ENCODE results near the gene CSKMT.
"Not testable (repeated sequence)": the region's sequence is repeated elsewhere in the genome, so short reads cannot be mapped to it uniquely, and the experiment has no call there.

Gene CSKMT

DNA sequence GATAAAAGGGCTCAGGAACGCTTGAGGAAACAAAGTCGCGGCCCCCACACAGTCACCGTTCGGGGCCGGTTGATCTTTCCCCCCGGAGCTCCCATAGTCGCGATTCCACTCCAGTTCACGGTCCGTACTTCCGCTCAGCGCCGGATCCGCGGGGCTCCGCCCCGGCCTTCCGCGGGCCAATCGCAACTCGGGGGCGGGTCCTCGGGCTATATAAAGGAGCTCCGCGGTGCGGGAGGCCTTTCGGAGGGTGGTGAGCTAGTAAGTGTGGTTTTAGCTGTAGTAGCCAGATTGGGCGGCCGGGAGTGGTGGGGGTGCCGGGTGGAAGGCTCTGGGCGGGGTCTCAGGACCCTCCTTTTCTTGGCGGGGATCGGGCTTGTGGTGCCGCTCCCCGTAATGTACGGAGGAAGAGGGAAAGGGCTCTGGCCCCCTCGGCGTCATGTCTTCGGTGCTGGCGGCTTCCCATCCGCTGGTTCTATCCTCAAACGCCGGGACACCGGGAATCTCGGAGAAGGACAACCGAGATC lies at the start of gene CSKMT, which contains the start of gene C11orf98:
Gene CSKMT (plus strand): TSS at position 238 of the 524 bp plus-strand sequence. CDS start 568 bp downstream, outside the sequence.
Gene C11orf98 (minus strand): TSS at position 136 of the 524 bp plus-strand sequence. CDS start 41 bp downstream, at position 95.
- ATAC-seq, result peak; percentile 87
- peaks cover 66% of the 10 kb centered on the region for H3K36me3 Mint-ChIP-seq (ENCODE audit: low read depth)

GRCh38 chr11:62615521-62615920 lies 49.6 kb upstream of the CSKMT start:
- DNase-seq (no peak), ATAC-seq (no peak)
- Mint-ChIP-seq H3K27ac (no peak overlapping the region), H3K9me3 (no peaks in the 10 kb centered on the region), H3K36me3 (ENCODE audit: low read depth) (peaks cover 12% of the 10 kb centered on the region), H3K4me3 (no peak overlapping the region), H3K27me3 (no peaks in the 10 kb centered on the region), H3K4me1 (peaks cover 39% of the 10 kb centered on the region)

More for the DNA sequence above, at the start of gene CSKMT, which contains the start of gene C11orf98:
- H3K27me3 Mint-ChIP-seq, result peaks cover 2% of the 10 kb centered on the region
- H3K27ac Mint-ChIP-seq, result peak within 1 kb of the TSS; percentile 99
- no peaks in the 10 kb centered on the region for H3K9me3 Mint-ChIP-seq
- DNase-seq, result peak; percentile 97
- H3K4me3 Mint-ChIP-seq, result peak within 1 kb of the TSS; percentile 99
- H3K4me1 Mint-ChIP-seq, result peaks cover 52% of the 10 kb centered on the region

GRCh38 chr11:62616957-62617356 lies 48.2 kb upstream of the CSKMT start:
- not testable (repeated sequence) for H3K27ac Mint-ChIP-seq, H3K4me3 Mint-ChIP-seq, H3K9me3 Mint-ChIP-seq, H3K27me3 Mint-ChIP-seq, DNase-seq, ATAC-seq
- H3K36me3 Mint-ChIP-seq (ENCODE audit: low read depth), result peaks cover 19% of the 10 kb centered on the region
- peaks cover 38% of the 10 kb centered on the region for H3K4me1 Mint-ChIP-seq

GRCh38 chr11:62621027-62621566 lies 44.0 kb upstream of the CSKMT start:
- H3K27ac Mint-ChIP-seq, result peak overlapping the region; percentile 95

DNA sequence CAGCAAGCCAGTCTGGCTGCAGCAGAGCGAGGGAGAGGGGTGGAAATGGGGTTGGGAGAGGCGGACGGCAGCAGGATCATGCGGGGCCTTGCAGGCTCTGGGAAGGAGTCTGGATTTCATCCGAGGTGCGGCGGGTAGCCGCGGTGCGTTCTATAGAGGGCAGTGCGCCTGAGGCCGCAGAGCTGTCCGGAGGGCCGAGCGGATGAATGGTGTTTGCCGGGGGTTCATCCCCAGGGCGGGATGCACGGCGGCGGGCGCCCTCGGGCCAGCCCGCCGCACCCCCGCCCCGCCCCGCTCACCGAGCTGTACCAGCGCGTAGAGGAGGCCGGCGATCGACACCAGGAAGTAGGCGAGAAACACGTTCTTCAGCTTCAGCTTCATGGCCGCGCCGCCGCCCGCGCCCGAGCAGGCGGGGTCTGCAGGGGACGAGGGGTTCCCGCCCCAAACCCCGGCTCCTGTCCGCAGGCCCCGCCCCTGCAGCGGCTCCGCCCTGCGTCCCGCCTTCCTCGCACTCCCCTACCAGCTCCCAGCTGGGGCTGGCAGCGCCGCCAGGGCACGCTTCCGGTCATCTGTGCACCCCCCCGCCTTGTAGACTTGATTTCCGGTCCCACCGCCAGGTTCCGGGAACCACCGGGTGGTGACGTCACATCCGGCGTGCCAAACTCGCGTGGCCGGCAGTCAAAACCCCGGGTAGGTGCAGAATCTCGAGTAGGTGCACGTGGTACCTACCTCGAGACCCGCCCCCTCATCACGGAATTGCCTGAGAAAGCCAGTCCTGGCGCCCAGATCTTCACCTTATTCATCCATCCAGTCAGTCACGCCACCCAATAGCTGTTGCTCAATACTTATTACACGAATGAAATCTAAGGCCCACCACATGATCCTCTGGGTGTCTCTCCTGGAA lies 43.3 kb upstream of the CSKMT start, which contains the start of gene B3GAT3:
Gene B3GAT3 (minus strand): TSS at position 420 of the 904 bp plus-strand sequence. CDS start 39 bp downstream, at position 381.
- H3K36me3 Mint-ChIP-seq (ENCODE audit: low read depth), result peaks cover 32% of the 10 kb centered on the region
- H3K27ac Mint-ChIP-seq, result peak within 1 kb of the TSS; percentile 97
- peaks cover 28% of the 10 kb centered on the region for H3K4me1 Mint-ChIP-seq
- peak within 1 kb of the TSS; percentile 97 for H3K4me3 Mint-ChIP-seq
- H3K9me3 Mint-ChIP-seq, result no peaks in the 10 kb centered on the region
- ATAC-seq, result peak; percentile 96
- no peaks in the 10 kb centered on the region for H3K27me3 Mint-ChIP-seq
- peak; percentile 98 for DNase-seq

More at GRCh38 chr11:62621027-62621566, 44.0 kb upstream of the CSKMT start:
- peaks cover 30% of the 10 kb centered on the region for H3K36me3 Mint-ChIP-seq (ENCODE audit: low read depth)
- peak overlapping the region; percentile 97 for H3K4me3 Mint-ChIP-seq
- H3K27me3 Mint-ChIP-seq, result no peaks in the 10 kb centered on the region
- no peak for DNase-seq
- peaks cover 28% of the 10 kb centered on the region for H3K4me1 Mint-ChIP-seq
- no peak for ATAC-seq
- H3K9me3 Mint-ChIP-seq, result no peaks in the 10 kb centered on the region

- H3K4me3 Mint-ChIP-seq, result peak overlapping the region; percentile 97
- peaks cover 28% of the 10 kb centered on the region for H3K4me1 Mint-ChIP-seq
- peaks cover 36% of the 10 kb centered on the region for H3K36me3 Mint-ChIP-seq (ENCODE audit: low read depth)
These were observed 42.5 kb upstream of the CSKMT start for GRCh38 chr11:62622476-62623089.

GRCh38 chr11:62627713-62628112 lies 37.4 kb upstream of the CSKMT start:
- no peak overlapping the region for H3K4me3 Mint-ChIP-seq
- DNase-seq (no peak), ATAC-seq (no peak)
- no peaks in the 10 kb centered on the region for H3K27me3 Mint-ChIP-seq
- H3K4me1 Mint-ChIP-seq, result peaks cover 3% of the 10 kb centered on the region
- H3K27ac Mint-ChIP-seq, result peak overlapping the region; percentile 32
- no peaks in the 10 kb centered on the region for H3K9me3 Mint-ChIP-seq
- H3K36me3 Mint-ChIP-seq (ENCODE audit: low read depth), result peaks cover 57% of the 10 kb centered on the region

More at GRCh38 chr11:62622476-62623089, 42.5 kb upstream of the CSKMT start:
- peak overlapping the region; percentile 97 for H3K27ac Mint-ChIP-seq
- no peaks in the 10 kb centered on the region for H3K9me3 Mint-ChIP-seq
- DNase-seq (no peak), ATAC-seq (no peak)
- H3K27me3 Mint-ChIP-seq, result no peaks in the 10 kb centered on the region

DNA sequence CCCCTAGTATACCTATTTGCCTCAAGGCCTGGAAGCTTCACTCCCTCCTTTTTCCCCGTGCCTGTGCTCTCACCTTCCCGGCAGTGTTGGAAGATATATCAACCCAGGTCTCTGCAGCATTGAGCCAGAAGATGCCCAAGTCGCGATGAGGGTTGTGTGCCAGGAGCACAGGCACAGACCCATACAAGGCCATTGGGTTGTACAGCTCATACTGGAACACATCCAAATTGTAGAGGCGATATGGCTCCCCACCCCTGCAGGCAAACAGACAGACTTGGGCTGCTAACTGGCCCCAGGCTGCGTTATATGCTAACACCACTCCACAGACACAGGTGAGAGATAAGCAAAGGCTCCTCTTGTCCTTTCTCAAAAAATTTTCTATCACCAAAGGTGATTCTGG lies 32.6 kb upstream of the CSKMT start:
- ATAC-seq (no peak), DNase-seq (no peak)
- Mint-ChIP-seq H3K9me3 (no peaks in the 10 kb centered on the region), H3K27me3 (no peaks in the 10 kb centered on the region), H3K27ac (no peak overlapping the region), H3K4me1 (peaks cover 14% of the 10 kb centered on the region), H3K36me3 (ENCODE audit: low read depth) (peaks cover 72% of the 10 kb centered on the region), H3K4me3 (no peak overlapping the region)

DNA sequence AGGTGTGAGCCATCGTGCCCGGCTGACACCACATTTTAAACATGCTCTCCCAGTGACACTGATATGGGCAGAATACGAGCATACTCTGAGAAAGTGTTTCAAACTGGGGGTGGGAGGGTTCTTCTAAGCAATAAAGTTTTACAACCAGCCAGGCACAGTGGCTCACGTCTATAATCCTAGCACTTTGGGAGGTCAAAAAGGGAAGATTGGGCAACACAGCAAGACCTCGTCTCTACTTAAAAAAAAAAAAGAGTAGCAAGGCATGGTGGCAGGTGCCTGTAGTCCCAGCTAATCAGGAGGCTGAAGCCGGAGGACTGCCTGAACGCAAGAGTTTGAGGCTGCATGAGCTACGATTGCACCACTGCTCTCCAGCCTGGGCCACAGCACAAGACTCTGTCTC lies 20.9 kb upstream of the CSKMT start:
- peak overlapping the region; percentile 57 for H3K27ac Mint-ChIP-seq
- no peaks in the 10 kb centered on the region for H3K9me3 Mint-ChIP-seq
- no peaks in the 10 kb centered on the region for H3K27me3 Mint-ChIP-seq
- DNase-seq, result no peak
- H3K4me3 Mint-ChIP-seq, result peak overlapping the region; percentile 46
- no peak for ATAC-seq
- H3K4me1 Mint-ChIP-seq, result peaks cover 48% of the 10 kb centered on the region
- peaks cover 29% of the 10 kb centered on the region for H3K36me3 Mint-ChIP-seq (ENCODE audit: low read depth)

GRCh38 chr11:62645671-62645945 lies 19.5 kb upstream of the CSKMT start:
- peak overlapping the region; percentile 97 for H3K4me3 Mint-ChIP-seq

GRCh38 chr11:62645946-62646824 lies 18.9 kb upstream of the CSKMT start, which contains the start of gene GANAB:
GANAB (minus strand) TSS chr11:62646613; CDS start chr11:62646599, 14 bp downstream.
- peaks cover 34% of the 10 kb centered on the region for H3K4me1 Mint-ChIP-seq
- no peaks in the 10 kb centered on the region for H3K9me3 Mint-ChIP-seq
- peak; percentile 99 for DNase-seq
- H3K36me3 Mint-ChIP-seq (ENCODE audit: low read depth), result peaks cover 25% of the 10 kb centered on the region
- peak; percentile 96 for ATAC-seq
- peak within 1 kb of the TSS; percentile 97 for H3K4me3 Mint-ChIP-seq
- peak within 1 kb of the TSS; percentile 95 for H3K27ac Mint-ChIP-seq
- H3K27me3 Mint-ChIP-seq, result no peaks in the 10 kb centered on the region

More at GRCh38 chr11:62645671-62645945, 19.5 kb upstream of the CSKMT start:
- Mint-ChIP-seq H3K27ac (peak overlapping the region; percentile 95), H3K27me3 (no peaks in the 10 kb centered on the region), H3K9me3 (no peaks in the 10 kb centered on the region), H3K4me1 (peaks cover 37% of the 10 kb centered on the region), H3K36me3 (ENCODE audit: low read depth) (peaks cover 25% of the 10 kb centered on the region)
- no peak for DNase-seq
- no peak for ATAC-seq

GRCh38 chr11:62646825-62647608 lies 18.1 kb upstream of the CSKMT start:
- peak overlapping the region; percentile 97 for H3K4me3 Mint-ChIP-seq
- DNase-seq (no peak), ATAC-seq (no peak)
- no peaks in the 10 kb centered on the region for H3K27me3 Mint-ChIP-seq
- peaks cover 25% of the 10 kb centered on the region for H3K36me3 Mint-ChIP-seq (ENCODE audit: low read depth)
- H3K27ac Mint-ChIP-seq, result peak overlapping the region; percentile 95
- H3K9me3 Mint-ChIP-seq, result no peaks in the 10 kb centered on the region
- H3K4me1 Mint-ChIP-seq, result peaks cover 33% of the 10 kb centered on the region

DNA sequence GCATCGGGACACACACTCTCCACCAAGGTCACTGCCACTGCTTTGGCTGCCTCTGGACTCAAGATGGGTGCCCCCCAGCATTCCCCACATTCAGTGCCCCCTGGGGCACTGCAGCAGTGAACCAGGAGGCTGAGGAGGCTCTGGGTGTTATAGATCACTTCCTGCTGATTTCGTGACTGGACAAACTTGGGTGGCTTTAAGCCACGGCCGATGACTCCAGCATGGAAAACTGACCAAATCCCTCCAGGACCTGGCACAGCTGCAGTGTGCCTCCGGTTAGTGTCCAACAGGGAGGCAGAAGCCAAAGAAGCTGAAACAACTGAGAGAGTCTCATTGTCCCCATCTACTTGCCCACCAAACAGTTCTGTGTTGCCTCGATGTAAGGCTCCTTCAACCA lies 17.5 kb upstream of the CSKMT start:
- DNase-seq (no peak), ATAC-seq (no peak)
- no peaks in the 10 kb centered on the region for H3K9me3 Mint-ChIP-seq

More for the DNA sequence above, 17.5 kb upstream of the CSKMT start:
- Mint-ChIP-seq H3K36me3 (ENCODE audit: low read depth) (peaks cover 26% of the 10 kb centered on the region), H3K4me1 (peaks cover 37% of the 10 kb centered on the region), H3K4me3 (no peak overlapping the region), H3K27ac (peak overlapping the region; percentile 18), H3K27me3 (no peaks in the 10 kb centered on the region)

Measured in activated naive CD8-positive, alpha-beta T cell treated with anti-CD3 and anti-CD28 coated beads, Interleukin-2, amount 50 U/mL, for 24 hours (primary cell).